HG03520 (cell line): ENCODE results near the gene KLF11.
"Not testable (repeated sequence)": the region's sequence is repeated elsewhere in the genome, so short reads cannot be mapped to it uniquely, and the experiment has no call there.

Experiments used
- ATAC-seq: cut with Tn5 transposase; IDR thresholded peaks from one replicate; pipeline ENCODE4 v1.9.1; 2021; ENCODE audit warnings: mild to moderate bottlenecking, moderate library complexity; ENCODE audit not compliant: unreplicated experiment

Gene KLF11

DNA sequence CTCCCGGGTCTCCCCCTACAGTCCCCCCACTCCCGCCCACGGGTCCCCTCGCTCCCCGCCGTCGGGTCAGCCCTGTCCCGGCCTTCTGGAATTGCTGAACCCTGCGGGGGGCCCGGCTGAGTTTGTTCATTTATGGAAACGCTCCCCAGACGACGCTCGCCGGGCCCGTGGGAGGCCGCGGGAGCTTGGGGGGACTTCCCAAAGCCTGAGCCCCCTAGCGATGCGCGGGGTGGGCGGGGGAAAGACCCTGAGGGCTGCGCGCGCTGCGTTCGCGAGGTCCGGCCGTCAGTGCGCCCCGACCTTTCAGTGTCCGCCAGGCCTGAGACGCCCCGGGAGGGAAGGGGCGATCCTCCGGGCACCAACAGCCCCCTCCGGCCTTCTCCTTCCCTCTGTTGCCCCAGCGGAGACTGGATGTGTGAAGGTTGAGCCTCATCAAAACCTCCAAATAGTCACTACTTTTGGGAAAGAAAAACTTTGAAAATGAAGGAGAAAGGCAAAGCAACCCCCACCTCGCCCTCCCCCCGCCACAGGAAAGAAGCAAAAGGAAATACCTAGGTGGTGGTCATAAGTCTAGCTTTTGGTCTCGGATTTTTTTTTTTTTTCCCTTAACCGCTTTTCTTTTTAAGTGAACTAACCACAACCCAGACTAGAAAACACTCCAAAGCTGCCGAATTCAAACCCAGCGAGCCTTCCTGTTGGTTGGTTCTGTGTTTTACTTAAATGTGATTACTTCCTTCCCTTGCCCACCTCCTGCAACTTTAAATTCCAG lies 37.4 kb downstream of the KLF11 start:
- no peak for ATAC-seq

DNA sequence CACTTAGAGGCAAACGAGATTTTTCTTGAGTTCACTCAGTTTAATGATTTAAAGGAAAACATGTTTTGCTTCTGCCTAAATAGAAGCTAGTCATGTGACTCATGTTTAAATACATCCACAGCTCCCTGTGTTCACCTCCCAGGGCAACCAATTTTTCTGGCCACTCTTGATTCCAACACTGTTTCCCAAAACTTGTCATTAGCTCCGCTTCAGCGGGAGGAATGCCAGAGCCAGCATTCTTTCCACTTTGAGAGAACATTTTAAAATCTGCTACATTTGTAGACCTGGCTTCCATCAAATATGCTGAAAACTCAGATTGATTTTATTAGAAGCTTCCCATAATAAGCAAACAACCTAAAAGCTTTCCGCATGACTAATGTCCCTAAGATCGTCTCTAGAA lies 39.7 kb downstream of the KLF11 start:
- no peak for ATAC-seq

DNA sequence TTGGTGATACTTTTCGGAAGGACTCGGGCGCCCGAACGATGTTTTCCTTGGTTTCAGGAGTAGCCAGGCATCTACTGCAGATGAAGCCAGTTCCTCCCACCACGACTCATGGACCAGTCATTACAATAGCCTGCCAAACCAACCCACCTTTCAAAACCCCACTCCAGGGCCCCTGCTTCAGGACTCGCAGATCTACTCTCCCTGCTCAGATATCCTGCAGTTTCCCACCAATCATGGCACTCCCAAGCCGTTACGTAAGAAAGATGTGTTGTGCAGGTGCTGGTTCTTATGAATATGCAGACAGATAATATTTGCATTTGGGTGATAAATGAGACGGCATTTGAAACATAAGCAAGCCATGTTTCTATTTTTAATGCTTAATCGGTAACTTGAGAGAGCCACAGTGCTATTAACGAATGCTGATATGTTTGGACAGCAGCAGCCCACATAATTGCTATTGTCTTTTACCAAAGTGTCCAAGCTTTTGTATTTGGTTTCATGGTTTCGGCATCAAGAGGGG lies 40.4 kb downstream of the KLF11 start:
- ATAC-seq, result no peak

DNA sequence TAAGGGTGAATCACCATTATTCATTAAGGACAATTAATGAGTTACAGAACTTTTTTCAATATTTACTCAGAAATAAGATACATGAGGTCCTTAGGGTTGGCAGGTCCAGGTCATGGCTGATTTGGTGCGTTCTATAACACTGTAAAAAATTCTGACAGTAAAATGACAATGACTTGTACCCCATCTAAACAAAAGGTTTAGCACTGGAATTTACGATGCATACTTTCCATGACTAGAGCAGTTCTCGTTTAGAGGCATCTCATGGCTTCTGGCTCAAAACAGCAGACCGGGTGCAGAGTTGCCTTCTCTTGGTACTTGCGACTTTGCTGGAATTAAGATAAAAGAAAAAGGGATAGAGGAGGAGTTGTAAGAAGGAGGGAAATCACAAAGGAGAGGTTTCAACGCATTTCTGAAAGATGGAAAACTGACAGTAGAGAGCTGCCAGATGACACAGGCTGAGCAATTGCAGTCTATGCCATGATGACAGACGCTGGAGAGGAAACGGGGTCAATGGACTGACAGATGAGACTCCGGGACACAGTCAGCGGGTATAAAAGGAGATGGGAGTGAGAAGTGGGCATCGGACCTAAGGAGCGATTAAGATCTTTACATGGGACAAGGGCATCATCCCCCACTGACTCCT lies 41.0 kb downstream of the KLF11 start:
- no peak for ATAC-seq

DNA sequence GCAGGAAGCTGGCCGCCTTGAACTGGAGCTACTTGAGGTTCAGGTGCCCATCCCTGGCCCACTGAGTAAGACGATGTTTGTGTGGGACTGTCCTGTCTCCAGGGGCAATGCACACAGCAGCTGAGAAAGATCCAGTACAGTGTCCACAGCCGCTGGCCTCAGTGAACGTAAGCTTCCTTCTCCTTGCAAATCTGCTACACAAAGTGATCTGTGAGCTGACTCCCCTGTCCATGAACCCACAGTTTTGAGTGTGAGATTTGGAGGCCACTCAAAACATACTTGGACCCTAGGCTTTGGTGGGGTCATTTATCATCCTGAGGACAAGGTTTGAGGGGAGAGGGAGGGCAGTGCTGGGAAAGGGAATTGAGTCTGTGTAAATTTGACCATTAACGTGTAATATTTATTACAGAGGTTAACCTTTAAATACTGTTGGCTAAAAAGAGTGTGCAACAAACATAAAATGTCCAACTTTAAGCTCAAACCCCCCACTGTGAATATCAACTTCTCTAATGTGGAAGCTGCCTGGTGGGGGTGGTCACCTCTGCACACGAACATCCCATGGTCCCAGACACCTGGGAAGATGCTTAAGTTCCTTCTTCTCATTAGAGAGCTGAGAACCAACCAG lies 41.8 kb downstream of the KLF11 start:
- no peak for ATAC-seq

DNA sequence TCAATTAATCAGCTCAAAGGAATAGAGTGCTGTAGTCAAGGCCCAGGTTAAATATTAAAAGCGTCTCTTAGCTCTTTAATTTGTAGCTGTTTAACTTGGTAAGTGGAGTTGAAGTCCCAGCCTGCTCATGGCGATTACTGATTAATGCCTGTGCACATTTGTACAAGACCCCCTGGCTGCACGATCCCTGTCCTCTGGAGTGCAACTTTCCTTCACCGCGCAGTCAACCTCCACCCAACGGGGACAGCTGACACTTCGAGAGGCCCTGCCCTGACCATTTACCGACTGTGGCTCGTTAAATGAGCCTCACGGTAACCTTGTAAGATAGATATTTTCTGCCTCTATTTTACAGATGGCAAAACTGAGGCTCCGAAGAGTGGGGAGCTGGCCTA lies 42.3 kb downstream of the KLF11 start:
- no peak for ATAC-seq

DNA sequence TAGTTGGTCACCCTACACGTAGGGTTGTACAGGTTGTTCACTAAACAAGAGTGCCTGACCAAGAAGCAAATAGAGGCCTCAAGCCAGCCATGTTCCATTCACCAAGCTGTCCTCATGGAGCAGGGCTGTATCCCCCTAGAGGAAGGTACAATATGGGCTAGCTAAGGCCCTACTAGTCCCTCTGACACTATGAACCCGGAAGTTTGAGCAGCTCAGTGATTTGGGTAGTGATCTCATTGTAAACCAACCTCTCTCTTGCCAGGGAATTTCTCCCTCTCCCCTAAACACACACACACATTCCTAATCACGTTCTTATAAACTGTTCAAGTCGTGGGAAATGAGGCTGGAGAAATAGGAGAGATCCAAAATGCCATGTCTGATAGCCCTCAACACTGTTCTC lies 43.6 kb downstream of the KLF11 start:
- no peak for ATAC-seq

DNA sequence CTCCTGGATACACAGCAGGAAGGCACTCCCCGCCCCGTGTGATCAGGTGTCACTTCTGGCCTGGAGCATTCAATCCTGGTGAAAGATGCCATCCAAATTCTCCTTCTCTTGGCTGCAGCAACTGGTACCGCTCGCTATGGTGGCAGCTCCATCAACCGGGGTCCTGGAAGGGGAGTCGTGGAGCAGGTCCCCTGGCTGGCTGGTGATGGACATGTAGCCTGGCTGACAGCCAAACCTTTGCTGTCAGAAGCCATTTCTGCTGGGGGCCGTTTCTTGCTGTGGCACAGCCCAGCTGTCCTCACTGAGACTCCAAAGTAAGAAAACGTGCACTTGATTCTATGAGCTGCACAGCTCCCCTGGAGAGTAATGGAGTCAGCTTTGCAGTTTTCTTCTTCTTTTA lies 44.0 kb downstream of the KLF11 start:
- no peak for ATAC-seq

DNA sequence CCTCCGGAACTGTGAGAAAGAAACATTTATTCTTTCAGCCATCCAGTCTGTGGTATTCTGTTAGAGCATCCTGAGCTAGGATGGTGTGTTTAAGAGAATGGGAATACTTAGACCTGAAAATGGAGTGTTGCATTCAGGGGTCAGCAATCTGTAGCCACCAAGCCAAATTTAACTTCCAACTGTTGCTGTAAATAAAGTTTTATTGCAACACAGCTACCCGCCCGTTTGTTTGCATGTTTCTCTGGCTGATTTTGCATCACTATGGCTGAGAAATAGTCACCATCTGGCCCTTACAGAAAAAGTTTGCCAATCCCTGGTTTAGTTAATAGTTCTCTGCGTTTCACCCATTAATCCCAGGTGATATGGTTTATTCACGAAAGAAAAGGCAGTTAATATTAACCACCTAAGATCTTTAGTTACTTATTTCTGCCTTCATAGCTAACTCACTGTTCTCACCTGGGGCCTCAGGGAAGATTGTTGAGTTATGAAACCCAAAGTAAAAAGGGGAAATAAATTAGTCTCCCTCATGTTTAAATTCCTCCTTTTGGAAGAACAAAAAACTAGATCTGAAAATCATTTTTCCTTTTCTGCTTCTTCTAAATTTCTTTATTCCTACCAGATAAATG lies 46.3 kb downstream of the KLF11 start:
- no peak for ATAC-seq

DNA sequence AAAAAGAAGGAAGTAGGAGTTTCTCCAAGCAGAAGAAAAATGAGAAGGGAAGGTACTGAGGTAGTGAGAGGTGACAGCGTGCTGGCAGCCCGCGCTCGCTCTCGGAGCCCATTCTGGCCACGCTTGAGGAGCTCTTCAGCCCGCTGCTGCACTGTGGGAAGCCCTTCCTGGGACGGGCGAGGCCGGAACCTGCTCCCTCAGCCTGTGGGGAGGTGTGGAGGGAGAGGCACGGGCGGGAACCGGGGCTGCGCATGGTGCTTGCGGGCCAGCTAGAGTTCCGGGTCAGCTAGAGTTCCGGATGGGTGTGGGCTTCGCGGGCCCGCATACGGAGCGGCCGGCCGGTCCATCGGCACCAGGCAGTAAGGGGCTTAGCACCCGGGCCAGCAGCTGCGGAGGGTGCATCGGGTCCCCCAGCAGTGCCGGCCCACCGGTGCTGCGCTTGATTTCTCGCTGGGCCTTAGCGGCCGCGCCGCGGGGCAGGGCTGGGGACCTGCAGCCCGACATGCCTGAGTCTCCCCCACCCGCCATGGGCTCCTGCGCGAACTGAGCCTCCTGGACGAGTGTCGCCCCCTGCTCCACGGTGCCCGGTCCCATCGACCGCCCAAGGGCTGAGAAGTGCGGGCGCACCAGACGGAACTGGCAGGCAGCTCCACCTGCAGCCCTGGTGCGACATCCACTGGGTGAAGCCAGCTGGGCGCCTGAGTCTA lies 48.0 kb downstream of the KLF11 start:
- no peak for ATAC-seq

DNA sequence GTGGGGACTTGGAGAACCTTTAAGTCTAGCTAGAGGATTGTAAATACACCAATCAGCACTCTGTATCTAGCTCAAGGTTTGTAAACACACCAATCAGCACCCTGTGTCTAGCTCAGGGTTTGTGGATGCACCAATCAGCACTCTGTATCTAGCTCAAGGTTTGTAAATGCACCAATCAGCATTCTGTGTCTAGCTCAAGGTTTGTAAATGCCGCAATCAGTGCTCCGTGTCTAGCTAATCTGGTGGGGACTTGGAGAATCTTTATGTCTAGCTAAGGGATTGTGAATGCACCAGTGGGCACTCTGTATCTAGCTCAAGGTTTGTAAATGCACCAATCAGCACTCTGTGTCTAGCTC lies 48.5 kb downstream of the KLF11 start:
- not testable (repeated sequence) for ATAC-seq

DNA sequence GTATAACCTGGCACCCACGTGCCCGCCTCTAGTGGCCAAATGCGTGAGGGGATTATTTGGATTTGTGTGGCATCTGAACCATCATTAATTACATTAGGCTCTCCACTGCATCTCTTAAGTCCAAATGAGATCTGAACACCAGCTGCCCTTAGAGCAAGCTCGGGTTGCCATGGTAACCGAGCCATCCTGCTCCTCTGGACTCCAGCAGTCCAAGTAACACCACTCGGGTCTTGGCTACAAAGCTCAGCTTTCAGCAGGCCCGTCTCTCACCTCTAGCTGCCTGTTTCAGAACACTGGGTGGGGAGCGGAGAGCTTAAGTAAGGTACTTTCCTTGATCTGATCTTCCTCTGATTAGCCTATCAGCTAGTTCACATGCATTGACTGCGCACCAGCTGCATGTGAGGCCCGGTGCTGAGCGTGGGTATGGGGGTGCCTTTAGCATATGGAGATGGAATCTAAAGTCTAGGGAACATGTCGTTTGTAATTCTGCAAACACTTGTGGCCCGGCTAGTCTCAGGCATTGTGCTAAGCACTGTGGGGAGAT lies 51.0 kb downstream of the KLF11 start:
- no peak for ATAC-seq

DNA sequence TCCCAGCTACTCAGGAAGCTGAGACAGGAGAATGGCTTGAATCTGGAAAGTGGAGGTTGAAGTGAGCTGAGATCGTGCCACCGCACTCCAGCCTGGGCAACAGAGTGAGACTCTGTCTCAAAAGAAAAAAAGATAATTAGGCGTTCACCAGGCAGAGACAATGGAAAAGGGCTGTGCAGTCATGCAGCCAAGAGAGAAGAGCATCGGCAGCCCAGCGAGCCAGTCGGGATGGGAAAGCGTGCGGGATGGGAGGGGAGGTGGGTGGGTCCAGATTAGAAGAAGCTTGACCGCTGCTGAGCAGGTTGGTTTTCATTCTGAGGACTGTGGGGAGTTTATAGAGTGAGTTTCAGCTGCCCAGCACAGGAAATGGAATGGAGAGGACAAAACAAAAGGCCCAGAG lies 51.8 kb downstream of the KLF11 start:
- no peak for ATAC-seq

DNA sequence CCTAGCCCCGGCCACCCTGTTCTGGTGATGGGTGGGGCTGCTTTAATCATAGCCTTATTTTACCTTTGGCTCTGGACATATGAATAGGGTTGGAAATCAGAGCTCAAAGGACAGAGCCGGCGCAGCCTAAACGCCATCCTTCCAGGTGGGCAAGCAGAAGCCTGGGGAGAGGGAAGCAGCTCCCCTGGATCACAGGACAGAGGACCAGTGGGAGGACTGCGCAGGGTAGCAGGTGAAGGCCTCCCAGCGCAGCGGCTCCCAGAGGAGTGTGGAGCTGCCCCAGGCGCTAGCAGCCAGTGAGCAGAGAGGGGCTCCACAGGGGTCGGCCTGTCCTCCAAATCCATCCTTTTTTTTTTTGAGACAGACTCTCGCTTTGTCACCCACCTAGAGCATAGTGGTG lies 53.3 kb downstream of the KLF11 start:
- ATAC-seq, result no peak

DNA sequence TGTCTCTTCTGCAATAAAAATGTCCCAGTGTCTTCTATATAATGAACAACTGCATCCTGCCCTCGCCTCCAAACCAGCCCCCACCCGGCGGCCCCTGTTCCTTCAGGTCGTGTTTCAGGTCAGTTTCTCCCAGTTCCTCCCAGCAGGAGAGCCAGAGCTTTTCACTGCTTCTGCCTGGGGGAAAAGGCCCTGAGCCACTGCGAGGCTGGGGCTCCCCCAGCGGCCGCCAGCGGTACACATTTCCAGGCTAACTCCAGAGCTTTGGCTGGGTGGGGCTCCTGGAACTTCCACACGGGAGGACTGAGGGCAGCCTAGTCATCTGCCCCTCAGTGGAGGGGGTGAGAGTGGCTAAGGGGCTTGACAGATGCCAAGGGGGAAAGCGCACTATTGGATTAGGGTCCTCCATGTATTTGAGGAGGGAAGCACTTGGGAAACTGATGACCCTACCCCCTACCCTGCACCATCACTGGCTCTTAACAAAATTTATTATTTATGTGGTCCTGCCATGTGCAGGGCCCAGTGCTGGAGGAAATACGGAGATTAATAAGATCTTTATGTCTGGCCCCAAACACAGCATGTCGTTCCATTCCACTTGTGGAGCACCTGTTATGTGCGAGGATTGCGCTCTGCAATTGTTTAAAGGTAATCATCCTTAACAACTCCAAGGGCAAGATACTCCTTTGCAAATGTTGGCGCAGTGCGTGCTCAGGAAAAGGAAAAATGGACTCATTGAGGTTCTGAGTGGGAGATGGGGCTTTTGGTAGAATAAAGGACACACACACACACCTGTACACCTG lies 54.2 kb downstream of the KLF11 start:
- ATAC-seq, result peak; percentile 71

DNA sequence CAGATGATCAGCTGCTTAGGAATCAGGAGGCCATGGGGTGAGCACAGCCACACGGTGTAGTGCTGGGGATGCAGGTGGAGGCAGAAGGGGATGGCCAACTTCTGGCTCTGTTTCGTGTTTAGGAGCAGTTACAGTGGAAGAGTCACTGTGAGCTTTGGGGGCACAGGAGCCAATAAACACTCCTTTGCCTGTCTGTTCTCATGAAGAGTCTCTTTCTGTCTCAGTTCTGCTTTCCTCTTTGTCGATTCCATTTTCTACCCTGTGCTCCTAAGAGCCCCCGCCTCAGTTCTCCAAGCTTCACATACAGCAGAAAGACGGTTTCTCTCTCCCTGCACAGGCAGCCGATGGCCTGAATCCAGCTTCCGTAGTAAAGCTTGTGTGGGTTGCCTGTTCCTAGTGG lies 58.1 kb downstream of the KLF11 start:
- no peak for ATAC-seq

DNA sequence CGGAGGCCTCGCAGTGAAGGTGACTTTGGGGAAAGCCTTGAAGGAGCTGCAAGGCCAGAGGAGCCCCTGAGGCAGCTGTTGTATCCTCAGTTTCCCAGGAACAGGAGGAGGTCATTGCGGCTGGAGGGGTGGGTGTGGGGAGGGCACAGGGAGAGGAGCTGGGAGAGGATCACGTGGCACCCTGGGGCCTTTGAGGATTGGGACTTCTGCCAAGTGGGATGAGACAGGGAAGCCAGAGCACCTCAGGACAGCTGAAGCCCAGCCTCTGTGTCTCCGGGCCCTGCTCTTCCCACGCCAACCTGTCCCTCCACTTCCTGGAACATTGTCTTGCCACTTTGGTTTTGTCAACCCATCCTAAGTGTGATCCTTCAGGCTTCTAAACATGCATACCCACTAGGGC lies 59.8 kb downstream of the KLF11 start:
- no peak for ATAC-seq
